Measurements from ENCODE around the gene VCP.

Gene VCP

GRCh38 chr9:35072461-35073278 is at the start of gene VCP:
Gene VCP, minus strand, starts transcription at chr9:35072625. Its CDS starts 272 bp downstream, at chr9:35072353.
- peak; percentile 62 for DNase-seq

DNA sequence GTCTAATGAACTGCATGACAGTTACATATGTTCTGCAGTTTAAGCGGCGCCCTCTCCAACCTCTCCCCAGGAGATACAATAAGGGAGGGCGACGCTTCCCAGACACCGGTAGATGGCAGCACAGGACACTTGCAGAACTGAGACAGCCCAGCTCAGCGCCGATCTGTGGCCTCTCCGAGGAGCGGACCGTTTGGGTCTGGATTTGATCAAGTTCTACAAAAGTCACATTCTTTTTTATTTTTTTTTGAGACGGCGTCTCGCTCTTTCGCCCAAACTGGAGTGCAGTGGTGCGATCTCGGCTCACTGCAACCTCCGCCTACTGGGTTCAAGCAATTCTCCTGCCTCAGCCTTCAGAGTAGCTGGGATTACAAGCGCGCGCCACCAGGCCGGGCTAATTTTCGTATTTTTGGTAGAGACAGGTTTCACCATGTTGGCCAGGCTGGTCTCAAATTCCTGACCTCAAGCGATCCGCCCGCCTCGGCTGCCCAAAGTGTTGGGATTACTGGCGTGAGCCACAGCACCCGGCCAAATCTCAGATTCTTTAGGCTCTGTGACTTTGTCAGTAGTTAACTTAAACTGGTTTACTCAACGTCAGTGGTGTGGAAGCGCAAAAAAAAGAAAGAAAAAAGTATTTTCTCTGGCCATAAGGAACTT is 44.6 kb upstream of the VCP start:
- DNase-seq: no peak

DNA sequence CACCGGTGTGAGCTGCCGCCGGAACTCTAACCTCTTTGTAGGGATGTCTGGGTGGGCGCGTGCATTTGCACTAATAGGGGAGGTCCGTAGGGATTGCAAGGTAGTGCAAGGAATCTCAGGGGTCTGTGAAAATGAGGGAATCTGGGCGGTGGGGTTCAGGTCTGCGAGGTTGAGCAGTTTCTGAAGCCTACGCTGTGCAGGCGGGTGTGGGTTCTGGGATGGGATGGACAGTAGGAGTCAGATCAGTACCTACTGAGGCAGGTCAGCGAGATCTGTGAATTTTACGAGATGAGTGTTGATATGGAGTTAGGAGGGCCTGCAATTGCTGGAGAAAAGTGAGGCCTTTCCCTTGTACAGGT is 44.1 kb upstream of the VCP start:
- no peak for DNase-seq

DNA sequence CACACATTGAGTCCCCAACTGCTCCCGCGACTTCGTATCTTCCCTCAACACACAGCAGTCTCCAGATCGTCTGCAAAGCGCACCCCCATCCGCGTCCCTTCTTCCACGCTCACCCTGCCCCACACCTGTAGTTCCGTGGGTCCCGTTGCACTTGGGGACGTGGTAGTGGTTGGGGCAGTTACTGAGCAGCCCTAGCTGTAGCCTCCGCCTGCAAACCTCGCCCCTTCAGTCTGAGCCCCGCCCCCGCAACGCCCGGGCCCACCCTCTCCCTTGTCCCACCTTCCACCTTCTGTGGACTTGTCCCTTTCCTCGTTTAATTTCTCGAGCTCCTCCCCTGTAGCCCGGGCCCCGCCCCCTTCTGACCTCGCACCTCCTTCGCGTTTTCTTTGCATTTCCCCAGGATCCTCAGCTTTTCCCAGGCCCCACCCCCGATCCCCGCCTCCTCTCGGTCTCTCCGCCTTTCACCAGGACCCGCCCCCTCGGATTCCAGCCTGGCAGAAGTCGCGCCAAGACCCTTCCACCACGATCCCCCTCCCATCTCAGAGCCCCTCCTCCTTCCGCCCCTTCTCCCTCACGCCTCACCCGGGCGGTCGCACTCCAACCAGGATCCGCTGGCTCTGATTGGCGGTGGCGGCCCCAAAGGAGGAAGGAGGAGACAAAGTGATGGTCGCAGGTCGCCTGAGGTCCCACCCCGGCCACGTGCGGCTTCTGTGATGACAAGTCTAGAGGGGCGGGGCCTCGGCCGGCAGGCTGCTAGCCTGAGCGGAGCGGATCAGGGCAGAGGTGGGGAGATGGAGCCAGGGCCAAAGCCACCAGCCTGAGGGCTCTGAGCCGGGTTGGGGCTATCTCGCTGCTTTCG is 43.5 kb upstream of the VCP start, which contains the start of gene ATOSB:
ATOSB (minus strand) TSS at position 183 of the 859 bp plus-strand sequence. CDS start 7,588 bp downstream, outside the sequence.
- DNase-seq: peak; percentile 57

GRCh38 chr9:35114840-35115628 is 42.6 kb upstream of the VCP start:
- DNase-seq: no peak

DNA sequence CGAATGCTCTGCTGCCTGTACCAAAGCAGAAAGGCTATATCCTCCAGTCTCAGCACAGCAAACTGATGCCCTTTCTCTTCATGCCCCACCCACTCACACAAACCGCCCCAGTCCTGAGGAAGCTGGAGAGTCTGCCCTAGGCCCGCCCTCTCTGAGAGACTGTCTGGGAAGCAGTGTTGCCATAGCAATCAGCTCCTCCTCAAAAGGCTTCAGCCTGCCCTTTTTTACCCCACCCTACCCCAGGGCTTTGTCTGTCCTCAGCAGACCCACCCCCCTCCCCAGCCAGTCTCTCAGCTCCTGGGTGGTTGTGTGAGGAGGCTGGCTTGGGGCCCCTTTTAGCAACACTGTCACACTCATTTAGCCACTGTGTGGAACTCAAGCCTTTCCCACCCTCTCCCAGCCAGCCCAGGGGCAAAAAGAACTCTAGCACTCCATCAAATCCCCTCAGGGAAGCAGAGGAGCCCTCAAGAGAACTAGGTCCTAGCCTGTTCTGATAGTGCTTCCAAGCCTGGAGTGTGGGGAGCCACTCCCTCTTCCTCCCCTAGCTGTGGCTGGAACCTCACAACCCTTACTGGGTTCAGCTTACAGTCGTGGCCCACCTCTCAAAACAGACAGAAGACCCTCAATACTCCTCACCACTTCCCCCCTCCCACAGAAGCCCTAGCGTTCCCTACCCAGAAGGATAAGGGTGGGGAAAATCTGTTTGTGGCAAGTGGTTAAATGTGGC is 41.9 kb upstream of the VCP start:
- DNase-seq: no peak

DNA sequence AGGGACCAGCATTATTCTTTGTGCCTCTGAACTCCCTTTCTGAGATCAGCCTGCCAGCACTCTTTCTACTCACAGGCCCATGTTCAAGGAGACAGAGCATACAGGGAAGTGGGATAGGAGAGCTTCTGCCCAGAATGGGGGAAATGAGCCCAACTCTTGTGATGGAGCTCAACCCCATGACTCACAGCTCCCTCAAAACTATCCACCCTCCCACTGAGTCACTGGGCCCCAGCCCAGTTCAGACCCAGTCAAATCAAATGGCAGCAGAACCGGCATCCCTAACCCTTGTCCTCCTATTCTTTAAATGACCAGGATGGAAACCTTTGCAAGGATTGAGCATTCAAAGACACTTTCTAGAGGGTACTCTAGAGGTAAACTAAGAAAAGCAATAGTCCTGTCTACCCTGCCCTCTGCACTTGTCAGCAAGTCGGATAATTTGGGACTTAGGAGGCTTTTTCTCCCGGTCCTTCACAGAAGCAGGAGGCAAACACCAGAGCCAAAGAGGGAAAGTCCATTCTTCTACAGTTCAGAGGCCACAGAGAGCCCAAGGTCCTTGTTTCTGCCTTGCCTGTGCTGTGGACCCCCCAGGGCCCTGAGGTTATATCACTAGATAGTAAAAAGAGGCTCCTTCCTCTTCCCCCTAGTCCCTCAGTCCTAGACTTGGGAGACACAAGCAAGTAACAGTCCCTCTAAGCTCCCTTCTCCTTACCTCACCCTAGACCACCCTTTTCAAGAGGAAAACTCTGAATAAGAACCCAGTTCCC is 40.0 kb upstream of the VCP start:
- no peak for DNase-seq

GRCh38 chr9:35111001-35111933 is 38.8 kb upstream of the VCP start:
- DNase-seq: no peak

DNA sequence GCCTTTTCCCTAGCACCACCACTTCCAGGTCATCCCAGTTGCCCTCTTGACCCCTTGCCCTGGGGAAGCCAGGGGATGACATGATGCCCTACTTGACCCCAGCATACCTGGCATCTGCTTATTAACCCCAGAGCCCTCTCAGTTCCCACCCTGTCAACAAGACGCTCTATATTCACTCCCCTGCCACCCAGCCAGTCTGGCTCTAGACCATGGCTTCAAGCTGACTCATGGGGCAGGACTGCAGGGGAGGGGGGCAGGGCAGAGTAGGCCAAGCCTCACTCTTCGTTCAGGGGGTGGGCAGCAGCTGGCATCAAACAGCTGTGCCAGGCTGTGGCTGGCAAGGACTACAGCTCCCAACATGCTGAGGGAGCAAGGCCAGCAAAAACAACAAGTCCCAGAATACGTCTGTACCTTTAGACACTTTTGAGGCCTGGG is 37.9 kb upstream of the VCP start:
- no peak for DNase-seq

GRCh38 chr9:35108946-35109575 is 36.6 kb upstream of the VCP start:
- DNase-seq: no peak

GRCh38 chr9:35108461-35108860 is 36.0 kb upstream of the VCP start:
- DNase-seq: no peak

DNA sequence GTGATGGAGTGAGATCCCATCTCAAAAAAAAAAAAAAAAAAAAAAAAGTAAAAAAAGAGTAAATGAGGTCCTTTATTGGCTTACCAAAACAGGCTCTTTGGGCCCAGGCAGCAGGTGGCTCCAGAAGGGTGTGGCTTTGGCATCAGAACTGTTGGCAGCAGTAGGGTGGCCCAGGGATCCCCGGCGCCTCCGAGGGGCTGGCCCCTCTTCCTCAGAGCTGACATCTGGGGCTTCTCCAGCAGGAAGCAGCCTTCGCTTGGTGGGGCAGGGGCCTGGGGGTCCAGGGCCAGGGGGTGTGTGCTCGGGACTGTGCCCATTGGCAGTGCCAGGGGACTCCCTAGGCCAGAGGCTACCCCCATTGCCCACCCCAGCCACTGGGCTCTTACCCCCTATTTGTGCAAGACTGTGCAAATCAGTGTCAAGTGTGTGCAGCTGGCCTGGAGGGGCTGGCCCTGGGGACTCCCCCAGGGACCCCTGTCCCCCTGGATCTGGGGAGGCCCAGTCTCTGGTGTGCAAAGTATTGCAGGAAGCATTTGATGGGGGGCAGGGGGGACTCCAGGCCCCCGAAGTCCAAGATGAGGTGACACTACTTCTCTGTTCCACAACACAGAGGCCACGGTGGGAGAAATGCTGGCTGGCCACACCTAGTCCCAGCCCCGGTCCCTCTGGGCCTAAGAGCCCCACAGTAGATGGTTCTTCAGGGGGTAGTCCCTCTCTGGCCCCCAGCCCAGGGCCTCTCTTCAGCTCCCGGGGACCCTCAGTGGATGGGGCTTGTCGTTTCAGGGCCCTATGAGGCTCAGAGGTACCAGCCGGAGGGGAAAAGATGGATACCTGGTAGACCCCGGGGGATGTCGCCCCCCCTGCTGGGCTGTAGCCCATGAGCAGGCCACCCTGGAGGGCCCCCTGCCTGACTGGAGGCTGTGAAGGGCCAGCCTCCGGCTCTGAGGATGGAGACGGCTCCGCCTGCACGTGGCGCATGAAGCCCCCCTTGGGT is 35.2 kb upstream of the VCP start:
- no peak for DNase-seq

- no peak for DNase-seq
Observed at GRCh38 chr9:35106343-35106730, 33.9 kb upstream of the VCP start.

DNA sequence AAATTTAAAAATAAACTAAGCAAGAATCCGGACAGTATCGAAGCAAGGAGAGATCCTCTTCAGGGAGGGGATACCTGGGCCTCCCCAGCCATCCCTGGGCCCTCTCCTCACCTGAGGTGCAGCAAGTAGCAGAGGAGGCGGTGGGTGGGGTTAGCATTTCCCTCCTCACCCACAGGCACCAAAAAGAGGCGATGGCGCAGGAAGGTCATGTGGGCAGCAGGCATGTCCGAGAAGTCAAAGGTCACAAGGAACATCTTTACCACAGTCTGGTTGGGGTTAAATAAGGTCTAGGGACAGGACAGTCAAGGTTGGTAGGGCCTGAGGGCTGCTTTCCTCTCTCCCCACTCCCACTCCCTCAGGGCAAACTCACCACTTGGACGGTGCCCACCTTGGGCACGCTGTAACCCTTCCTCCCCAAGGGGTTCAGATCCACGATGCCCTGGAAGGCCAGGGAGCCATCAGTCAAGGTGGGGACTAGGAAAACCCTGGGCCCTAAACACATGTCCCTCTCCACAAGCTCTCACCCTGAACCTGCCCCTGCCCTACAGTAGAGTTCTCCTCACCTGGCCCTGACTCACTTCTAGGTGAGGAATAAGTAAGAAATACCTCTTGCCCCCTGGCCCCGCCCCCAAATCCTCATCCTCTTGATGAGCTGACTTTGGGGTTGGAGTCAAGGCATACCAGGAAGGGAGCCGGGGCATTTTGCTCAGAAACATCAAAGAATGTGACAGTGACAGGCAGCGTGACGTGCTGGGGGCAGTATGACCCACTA is 33.3 kb upstream of the VCP start:
- DNase-seq: no peak

- DNase-seq: no peak
Observed at GRCh38 chr9:35105126-35105525, 32.7 kb upstream of the VCP start.

DNA sequence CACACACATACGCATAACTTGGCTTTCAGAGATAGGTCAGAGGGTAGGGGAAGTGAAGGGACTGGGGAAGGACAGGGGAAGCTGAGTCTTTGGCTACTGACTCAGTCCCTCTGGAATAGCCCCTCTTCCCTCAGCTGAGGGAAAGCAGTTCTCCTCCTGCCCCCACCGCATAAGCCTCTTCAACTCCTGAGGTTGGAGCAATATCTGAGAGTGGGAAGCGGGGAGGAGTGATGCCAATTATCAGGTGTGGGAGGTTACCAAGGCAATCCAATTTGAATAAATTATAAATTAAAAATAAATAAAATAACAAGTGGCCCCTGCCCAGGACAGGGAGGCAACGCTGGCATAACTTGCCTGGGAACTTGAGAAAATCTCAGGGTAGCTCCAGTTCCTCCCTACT is 32.2 kb upstream of the VCP start:
- no peak for DNase-seq

GRCh38 chr9:35103660-35104191 is 31.3 kb upstream of the VCP start:
- DNase-seq: no peak
